DOHH2 (cell line): ENCODE measurements around the gene KRTAP3-2.

Source experiments
- H3F3A ChIP-seq: fragments of 200-600 bp; sonication (generic), shearing (Covaris generic); 2 replicates; pipeline ENCODE4 v1.6.0; 2016; ENCODE audit warnings: antibody characterized with exemption, mild to moderate bottlenecking; ENCODE audit not compliant: control insufficient read depth, insufficient read depth
- H3K27ac ChIP-seq: fragments of 200-600 bp; sonication (generic); 2 replicates; pipeline ENCODE4 v1.5.1; 2014; ENCODE audit warnings: low read depth, mild to moderate bottlenecking, low read length, moderate library complexity
- H3K27me3 ChIP-seq: fragments of 200-600 bp; sonication (generic); 2 replicates; pipeline ENCODE4 v1.6.1; 2014; ENCODE audit warnings: mild to moderate bottlenecking, low read length, mixed read lengths; ENCODE audit not compliant: control insufficient read depth
- H3K36me3 ChIP-seq: fragments of 200-600 bp; sonication (generic); 2 replicates; pipeline ENCODE4 v1.6.1; 2014; ENCODE audit warnings: mild to moderate bottlenecking, low read length, moderate library complexity, mixed read lengths; ENCODE audit not compliant: control insufficient read depth
- H3K4me1 ChIP-seq: fragments of 200-600 bp; sonication (generic); 2 replicates; pipeline ENCODE4 v1.6.1; 2014; ENCODE audit warnings: mild to moderate bottlenecking, low read length, mixed read lengths; ENCODE audit not compliant: control insufficient read depth
- H3K4me2 ChIP-seq: fragments of 200-600 bp; sonication (generic); 2 replicates; pipeline ENCODE4 v1.6.0; 2014; ENCODE audit warnings: mild to moderate bottlenecking, low read length, moderate library complexity
- H3K4me3 ChIP-seq: fragments of 200-600 bp; sonication (generic); 2 replicates; pipeline ENCODE4 v1.5.1; 2014; ENCODE audit warnings: mild to moderate bottlenecking, low read length, mixed read lengths
- H3K79me2 ChIP-seq: fragments of 200-600 bp; sonication (generic); 2 replicates; pipeline ENCODE4 v1.6.1; 2014; ENCODE audit warnings: mild to moderate bottlenecking, low read length, mixed read lengths; ENCODE audit not compliant: control insufficient read depth
- H3K9me2 ChIP-seq: fragments of 200-600 bp; sonication (generic); replicated peaks from 2 replicates; pipeline ENCODE4 v1.6.1; 2014; ENCODE audit warnings: mild to moderate bottlenecking, low read length, mixed read lengths; ENCODE audit not compliant: control insufficient read depth
- H3K9me3 ChIP-seq: fragments of 200-600 bp; sonication (generic); 2 replicates; pipeline ENCODE4 v1.6.1; 2014; ENCODE audit warnings: antibody characterized with exemption, low read length, mixed read lengths; ENCODE audit not compliant: control insufficient read depth, insufficient read depth
- H4K20me1 ChIP-seq: fragments of 200-600 bp; sonication (generic); 2 replicates; pipeline ENCODE4 v1.6.0; 2014; ENCODE audit warnings: low read depth, mild to moderate bottlenecking, antibody characterized with exemption, low read length, moderate library complexity; ENCODE audit not compliant: control insufficient read depth, insufficient read depth
- EZH2phosphoT487 ChIP-seq: fragments of 200-600 bp; sonication (generic); IDR thresholded peaks from 2 replicates; pipeline ENCODE4 v1.6.1; 2017; ENCODE audit warnings: borderline replicate concordance, mild to moderate bottlenecking, antibody characterized with exemption, low read length, moderate library complexity, mixed read lengths
- TF ChIP-seq, protein P1 (sequence below): fragments of 200-600 bp; sonication (generic); IDR thresholded peaks from one replicate; pipeline ENCODE4 v1.5.1; 2014; ENCODE audit warnings: antibody characterized with exemption, mild to moderate bottlenecking, low read depth, low read length; ENCODE audit not compliant: poor library complexity, severe bottlenecking

KRTAP3-2 gene

DNA sequence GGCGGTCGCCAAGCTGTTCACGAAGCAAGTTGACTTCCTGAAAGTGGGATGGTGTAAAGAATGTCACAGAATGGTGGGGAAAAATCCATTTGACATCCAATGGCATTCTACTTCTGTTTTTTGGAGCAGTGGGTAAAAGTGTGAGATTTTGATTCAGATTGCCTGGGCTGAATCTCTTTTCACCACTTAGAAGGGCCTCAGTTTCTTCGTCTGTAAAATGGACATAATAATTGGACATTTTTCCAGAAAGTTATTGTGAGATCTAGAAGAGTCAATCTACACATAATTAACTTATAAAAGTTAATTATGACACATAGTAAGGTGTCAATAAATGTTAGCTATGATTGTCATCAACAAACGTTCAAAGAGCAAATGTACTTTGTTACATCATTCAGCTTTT is 18.6 kb downstream of the KRTAP3-2 start:
- H3K9me3 ChIP-seq: no peaks in the 10 kb centered on the region
- no peaks in the 10 kb centered on the region for H3F3A ChIP-seq
- H3K27me3 ChIP-seq: peaks cover 2% of the 10 kb centered on the region
- no peak overlapping the region for H3K4me3 ChIP-seq
- no peak overlapping the region for H3K27ac ChIP-seq
- H3K36me3 ChIP-seq: no peaks in the 10 kb centered on the region
- no peaks in the 10 kb centered on the region for H3K9me2 ChIP-seq
- H3K4me2 ChIP-seq: no peak overlapping the region
- H3K4me1 ChIP-seq: no peaks in the 10 kb centered on the region
- H3K79me2 ChIP-seq: no peaks in the 10 kb centered on the region
- no peaks in the 10 kb centered on the region for H4K20me1 ChIP-seq
- TF ChIP-seq, protein P1, sequence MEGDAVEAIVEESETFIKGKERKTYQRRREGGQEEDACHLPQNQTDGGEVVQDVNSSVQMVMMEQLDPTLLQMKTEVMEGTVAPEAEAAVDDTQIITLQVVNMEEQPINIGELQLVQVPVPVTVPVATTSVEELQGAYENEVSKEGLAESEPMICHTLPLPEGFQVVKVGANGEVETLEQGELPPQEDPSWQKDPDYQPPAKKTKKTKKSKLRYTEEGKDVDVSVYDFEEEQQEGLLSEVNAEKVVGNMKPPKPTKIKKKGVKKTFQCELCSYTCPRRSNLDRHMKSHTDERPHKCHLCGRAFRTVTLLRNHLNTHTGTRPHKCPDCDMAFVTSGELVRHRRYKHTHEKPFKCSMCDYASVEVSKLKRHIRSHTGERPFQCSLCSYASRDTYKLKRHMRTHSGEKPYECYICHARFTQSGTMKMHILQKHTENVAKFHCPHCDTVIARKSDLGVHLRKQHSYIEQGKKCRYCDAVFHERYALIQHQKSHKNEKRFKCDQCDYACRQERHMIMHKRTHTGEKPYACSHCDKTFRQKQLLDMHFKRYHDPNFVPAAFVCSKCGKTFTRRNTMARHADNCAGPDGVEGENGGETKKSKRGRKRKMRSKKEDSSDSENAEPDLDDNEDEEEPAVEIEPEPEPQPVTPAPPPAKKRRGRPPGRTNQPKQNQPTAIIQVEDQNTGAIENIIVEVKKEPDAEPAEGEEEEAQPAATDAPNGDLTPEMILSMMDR: no peak
- no peak for TF ChIP-seq EZH2phosphoT487

- Histone ChIP-seq H3K4me3 (no peak overlapping the region), H3K9me3 (no peaks in the 10 kb centered on the region), H3K27me3 (peaks cover 2% of the 10 kb centered on the region), H3K79me2 (no peaks in the 10 kb centered on the region), H3K4me2 (no peak overlapping the region), H3K9me2 (no peaks in the 10 kb centered on the region), H3K27ac (no peak overlapping the region), H3F3A (no peaks in the 10 kb centered on the region), H3K4me1 (no peaks in the 10 kb centered on the region), H3K36me3 (no peaks in the 10 kb centered on the region), H4K20me1 (no peaks in the 10 kb centered on the region)
- TF ChIP-seq, protein P1: no peak
- TF ChIP-seq EZH2phosphoT487: no peak
Measured at GRCh38 chr17:40980596-40980995, 19.1 kb downstream of the KRTAP3-2 start.

DNA sequence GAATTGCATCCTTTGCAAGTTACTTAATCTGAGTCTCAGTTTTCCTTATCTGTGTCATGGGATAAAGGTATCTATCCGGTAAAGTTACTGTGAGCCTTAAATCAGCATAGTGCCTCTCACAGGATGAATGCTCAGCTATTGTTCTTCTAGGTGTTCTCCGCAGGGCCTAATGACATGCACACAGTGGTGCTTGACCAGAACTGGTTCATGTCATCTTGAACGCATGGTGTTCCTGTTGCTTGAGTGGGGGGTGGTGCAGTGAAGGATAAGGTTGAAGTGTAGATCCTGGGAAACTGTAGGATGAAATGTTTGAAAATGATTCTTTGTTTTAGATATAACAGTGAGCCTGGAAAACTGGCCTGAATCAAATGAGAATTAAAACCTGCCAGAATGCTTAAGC is 19.6 kb downstream of the KRTAP3-2 start:
- Histone ChIP-seq H3K79me2 (no peaks in the 10 kb centered on the region), H3K27ac (no peak overlapping the region), H3K4me2 (no peak overlapping the region), H3K27me3 (peaks cover 2% of the 10 kb centered on the region), H3K4me1 (no peaks in the 10 kb centered on the region), H3K9me2 (no peaks in the 10 kb centered on the region), H3K4me3 (no peak overlapping the region), H4K20me1 (no peaks in the 10 kb centered on the region), H3K36me3 (no peaks in the 10 kb centered on the region), H3F3A (no peaks in the 10 kb centered on the region), H3K9me3 (no peaks in the 10 kb centered on the region)
- TF ChIP-seq EZH2phosphoT487: no peak
- TF ChIP-seq, protein P1: no peak

GRCh38 chr17:40978575-40979151 is 21.0 kb downstream of the KRTAP3-2 start:
- no peaks in the 10 kb centered on the region for H3K9me2 ChIP-seq
- no peaks in the 10 kb centered on the region for H4K20me1 ChIP-seq
- no peak overlapping the region for H3K4me2 ChIP-seq
- no peaks in the 10 kb centered on the region for H3K4me1 ChIP-seq
- no peaks in the 10 kb centered on the region for H3F3A ChIP-seq
- no peaks in the 10 kb centered on the region for H3K9me3 ChIP-seq
- no peak overlapping the region for H3K27ac ChIP-seq
- H3K4me3 ChIP-seq: no peak overlapping the region
- no peaks in the 10 kb centered on the region; the same call in none of the 2 replicates for H3K27me3 ChIP-seq
- TF ChIP-seq, protein P1: no peak
- TF ChIP-seq EZH2phosphoT487: no peak
- no peaks in the 10 kb centered on the region for H3K79me2 ChIP-seq
- H3K36me3 ChIP-seq: no peaks in the 10 kb centered on the region
